H1 (cell line): ENCODE results near the gene FKBP1A. TPM values are rescaled to one million over a fixed set of nuclear protein-coding genes. Genes with fewer than 3 reads are reported as not detected.

Source experiments
- CTCF ChIA-PET: fragments of 300-600 bp; sonication (Branson Sonifier 250); formaldehyde crosslinking; loops from one replicate; lab custom pipeline; 2021; ENCODE audit not compliant: partially characterized antibody; lab: Charles Lee
- POLR2A ChIA-PET: fragments of 300-600 bp; sonication (Branson Sonifier 250); formaldehyde crosslinking; loops from one replicate; lab custom pipeline; 2021; ENCODE audit warnings: inconsistent platforms; ENCODE audit not compliant: partially characterized antibody; lab: Charles Lee
- DNase-seq, 2 experiments: peaks; one replicate each; pipeline versions ENCODE4 v3.0.0 to v3.0.0-alpha.2; 2010 to 2022; ENCODE audit warnings: low spot score in 2 of 2, low read depth in 1 of 2, mixed read lengths in 1 of 2
- FAIRE-seq: peaks from 2 replicates; lab custom pipeline; 2011; peaks lifted over from hg19 to GRCh38; lab: Jason Lieb, UNC
- H2AFZ ChIP-seq: 2 replicates; pipeline ENCODE4 v1.8.1; 2012; ENCODE audit warnings: low read length, inconsistent platforms
- H2AK5ac ChIP-seq: 2 replicates; pipeline ENCODE4 v1.6.1; 2013; ENCODE audit warnings: low read depth, low read length
- H2BK120ac ChIP-seq: replicated peaks from 2 replicates; pipeline ENCODE3; 2013; ENCODE audit warnings: low read depth, low read length, inconsistent platforms
- H2BK12ac ChIP-seq: 2 replicates; pipeline ENCODE4 v1.6.1; 2013; ENCODE audit warnings: low read depth, low read length
- H2BK15ac ChIP-seq: 2 replicates; pipeline ENCODE4 v1.6.1; 2013; ENCODE audit warnings: low read length
- H2BK20ac ChIP-seq: 2 replicates; pipeline ENCODE4 v1.6.1; 2013; ENCODE audit warnings: low read length
- H2BK5ac ChIP-seq: 2 replicates; pipeline ENCODE4 v1.6.1; 2013; ENCODE audit warnings: low read depth, low read length
- H3K14ac ChIP-seq: 2 replicates; pipeline ENCODE4 v1.6.1; 2013; ENCODE audit warnings: inconsistent platforms; ENCODE audit not compliant: insufficient read length
- H3K18ac ChIP-seq: 2 replicates; pipeline ENCODE4 v1.6.1; 2013; ENCODE audit warnings: low read length; ENCODE audit errors: extremely low read depth
- H3K23ac ChIP-seq: 2 replicates; pipeline ENCODE4 v1.6.1; 2013; ENCODE audit warnings: inconsistent platforms; ENCODE audit not compliant: insufficient read length
- H3K23me2 ChIP-seq: 2 replicates; pipeline ENCODE4 v1.6.1; 2013; ENCODE audit warnings: low read depth, low read length
- H3K27ac ChIP-seq: 2 replicates; pipeline ENCODE4 v1.6.1; 2011; ENCODE audit warnings: low read depth, low read length, inconsistent platforms
- H3K27me3 ChIP-seq, 4 experiments: replicated peaks in 1 of 4; 1 replicate in 1 of 4; 2 replicates in 3 of 4; pipeline versions ENCODE4 v1.6.1 to v1.8.1; 2011 to 2013; ENCODE audit warnings: low read length in 3 of 4, mild to moderate bottlenecking in 3 of 4, inconsistent platforms in 2 of 4, mixed read lengths in 2 of 4, moderate library complexity in 1 of 4; ENCODE audit not compliant: control insufficient read depth in 3 of 4, insufficient read depth in 3 of 4; ENCODE audit errors: extremely low read depth in 1 of 4
- H3K36me3 ChIP-seq, 4 experiments: 2 replicates each; pipeline versions ENCODE4 v1.6.1 to v1.8.1; 2011 to 2013; ENCODE audit warnings: mild to moderate bottlenecking in 4 of 4, low read length in 3 of 4, moderate library complexity in 2 of 4, control low read depth in 1 of 4, inconsistent platforms in 1 of 4; ENCODE audit not compliant: insufficient read depth in 4 of 4, control insufficient read depth in 2 of 4
- H3K4ac ChIP-seq: replicated peaks from 2 replicates; pipeline ENCODE3; 2013; ENCODE audit warnings: low read length, low read depth, mixed read lengths, inconsistent platforms; ENCODE audit not compliant: insufficient read length
- H3K4me1 ChIP-seq, 4 experiments: replicated peaks in 1 of 4; 1 replicate in 1 of 4; 2 replicates in 3 of 4; pipeline versions ENCODE4 v1.6.1 to v1.8.1; 2011 to 2013; ENCODE audit warnings: low read length in 3 of 4, inconsistent platforms in 2 of 4, mixed read lengths in 1 of 4; ENCODE audit not compliant: insufficient read depth in 4 of 4, control insufficient read depth in 3 of 4
- H3K4me2 ChIP-seq, 2 experiments: 2 replicates each; pipeline versions ENCODE4 v1.6.1 to v1.8.1; 2011 to 2013; ENCODE audit warnings: low read depth in 2 of 2, low read length in 2 of 2, control low read depth in 1 of 2, inconsistent platforms in 1 of 2, mild to moderate bottlenecking in 1 of 2; ENCODE audit not compliant: insufficient read depth in 1 of 2
- H3K4me3 ChIP-seq, 4 experiments: fragments of 200-600, 300-600 bp in 1 of 4; sonication (generic), shearing (Covaris generic), sonication (Bioruptor Twin) in 1 of 4; 2 replicates each; pipeline versions ENCODE4 v1.5.1 to v1.8.1; 2011 to 2016; ENCODE audit warnings: low read length in 4 of 4, low read depth in 3 of 4, control low read depth in 2 of 4, inconsistent platforms in 2 of 4, mild to moderate bottlenecking in 2 of 4, mixed read lengths in 1 of 4, moderate library complexity in 1 of 4; ENCODE audit not compliant: insufficient read depth in 2 of 4; ENCODE audit errors: extremely low read depth in 1 of 4
- H3K56ac ChIP-seq: replicated peaks from 2 replicates; pipeline ENCODE3; 2013; ENCODE audit warnings: low read depth, mild to moderate bottlenecking, mixed read lengths, low read length, inconsistent platforms; ENCODE audit not compliant: insufficient read length
- H3K79me1 ChIP-seq: 2 replicates; pipeline ENCODE4 v1.6.1; 2013; ENCODE audit warnings: low read depth, low read length, control low read depth
- H3K79me2 ChIP-seq, 2 experiments: 2 replicates each; pipeline versions ENCODE4 v1.6.1 to v1.8.1; 2012 to 2013; ENCODE audit warnings: low read length in 2 of 2, mild to moderate bottlenecking in 2 of 2, inconsistent platforms in 1 of 2; ENCODE audit not compliant: insufficient read depth in 2 of 2, control insufficient read depth in 1 of 2
- H3K9ac ChIP-seq, 4 experiments: replicated peaks in 1 of 4; 1 replicate in 1 of 4; 2 replicates in 3 of 4; pipeline versions ENCODE4 v1.6.1 to v1.8.1; 2011 to 2013; ENCODE audit warnings: low read depth in 3 of 4, low read length in 3 of 4, control low read depth in 2 of 4, mild to moderate bottlenecking in 2 of 4, moderate library complexity in 2 of 4, inconsistent platforms in 1 of 4; ENCODE audit errors: extremely low read depth in 1 of 4
- H3K9me3 ChIP-seq, 2 experiments: 2 replicates each; pipeline versions ENCODE4 v1.6.1 to v1.8.1; 2012 to 2013; ENCODE audit warnings: mild to moderate bottlenecking in 2 of 2, moderate library complexity in 2 of 2, control low read depth in 1 of 2, inconsistent platforms in 1 of 2, low read depth in 1 of 2, low read length in 1 of 2, mixed read lengths in 1 of 2; ENCODE audit not compliant: insufficient read depth in 2 of 2
- H4K20me1 ChIP-seq, 2 experiments: replicated peaks in 1 of 2; 2 replicates each; pipeline versions ENCODE3 to v1.8.1; 2011 to 2013; ENCODE audit warnings: inconsistent platforms in 2 of 2, low read length in 2 of 2, mild to moderate bottlenecking in 1 of 2; ENCODE audit not compliant: insufficient read depth in 2 of 2, control insufficient read depth in 1 of 2
- H4K5ac ChIP-seq: 2 replicates; pipeline ENCODE4 v1.6.1; 2013; ENCODE audit warnings: low read length, low read depth, mixed read lengths, inconsistent platforms; ENCODE audit not compliant: insufficient read length
- H4K8ac ChIP-seq: 2 replicates; pipeline ENCODE4 v1.8.0; 2013; ENCODE audit warnings: mild to moderate bottlenecking, moderate library complexity, low read length, inconsistent platforms; ENCODE audit not compliant: insufficient read depth; ENCODE audit errors: extremely low read depth
- H4K91ac ChIP-seq: replicated peaks from 2 replicates; pipeline ENCODE3; 2013; ENCODE audit warnings: low read length, mixed read lengths, inconsistent platforms; ENCODE audit not compliant: insufficient read length
- EZH2 ChIP-seq: fragments of 200-600 bp; sonication (generic); IDR thresholded peaks from 2 replicates; pipeline ENCODE4 v1.7.1; 2012; ENCODE audit warnings: low read depth, mild to moderate bottlenecking, moderate library complexity, low read length, inconsistent platforms; ENCODE audit not compliant: severe bottlenecking
- MAFK ChIP-seq: IDR thresholded peaks from 2 replicates; pipeline ENCODE4 v1.6.1; 2012; ENCODE audit warnings: low read depth, mild to moderate bottlenecking, improper control_type of control experiment, low read length
- POU5F1 ChIP-seq: IDR thresholded peaks from 2 replicates; pipeline ENCODE4 v1.6.1; 2011; ENCODE audit warnings: low read depth, mild to moderate bottlenecking, low read length, moderate library complexity
- SIN3A ChIP-seq, 2 experiments: IDR thresholded peaks in 1 of 2; conservative IDR thresholded peaks in 1 of 2; 2 replicates each; pipeline ENCODE4 v1.6.1; 2011 to 2012; ENCODE audit warnings: low read length in 2 of 2, improper control_type of control experiment in 1 of 2, low read depth in 1 of 2, mild to moderate bottlenecking in 1 of 2
- SP1 ChIP-seq: IDR thresholded peaks from 2 replicates; pipeline ENCODE4 v1.6.1; 2011; ENCODE audit warnings: low read depth, low read length
- SP4 ChIP-seq: IDR thresholded peaks from 2 replicates; pipeline ENCODE4 v1.6.1; 2012; ENCODE audit warnings: low read length, inconsistent platforms
- WGBS, 2 experiments: shearing (Covaris generic) in 1 of 2; methylation state at CpG; one replicate each; pipeline versions ENCODE4 v1.1.6 to v1.1.7; 2013 to 2015; ENCODE audit warnings: low lambda C conversion rate in 2 of 2, mixed read lengths in 2 of 2, inconsistent platforms in 1 of 2, low coverage in 1 of 2, missing lambda C conversion rate in 1 of 2; ENCODE audit not compliant: insufficient replicate concordance in 2 of 2, insufficient coverage in 1 of 2, insufficient read length in 1 of 2; ENCODE audit errors: extremely low coverage in 1 of 2, missing lambda C conversion rate in 1 of 2; 5-methylcytosine and 5-hydroxymethylcytosine counted together
- polyA plus RNA-seq, 7 experiments: library from polyadenylated mRNA; depleted of rRNA in 3 of 7; stranded (reverse) in 5 of 7; unstranded in 2 of 7; fragments of >200 nt in 5 of 7; fragments of 200-250 nt in 2 of 7; gene quantifications; 1 replicate in 5 of 7; 2 replicates in 1 of 7; 4 replicates in 1 of 7; pipeline versions ENCODE4 v1.2.1 to v1.2.3, GENCODE V29; 2011 to 2013; ENCODE audit warnings: missing spikeins in 2 of 7, mixed read lengths in 2 of 7
- total RNA-seq: library from RNA; stranded (reverse); fragmentation: NEBNext Ultra II Directional; extraction: Animal tissue kit (Norgen Biotek cat#: 25700); gene quantifications from 2 replicates; pipeline ENCODE4 v1.2.1, GENCODE V29; 2021
- TF ChIP-seq, protein P1 (sequence below): IDR thresholded peaks from 2 replicates; pipeline ENCODE4 v1.6.1; 2011; ENCODE audit warnings: low read depth, mild to moderate bottlenecking, low read length; ENCODE audit not compliant: insufficient read depth

FKBP1A gene
- total and polyA plus RNA-seq, 2 of the 8 experiments (the other 6 are each of a cell fraction or from before 2014, with no cell fraction given): 250 to 685 TPM

DNA sequence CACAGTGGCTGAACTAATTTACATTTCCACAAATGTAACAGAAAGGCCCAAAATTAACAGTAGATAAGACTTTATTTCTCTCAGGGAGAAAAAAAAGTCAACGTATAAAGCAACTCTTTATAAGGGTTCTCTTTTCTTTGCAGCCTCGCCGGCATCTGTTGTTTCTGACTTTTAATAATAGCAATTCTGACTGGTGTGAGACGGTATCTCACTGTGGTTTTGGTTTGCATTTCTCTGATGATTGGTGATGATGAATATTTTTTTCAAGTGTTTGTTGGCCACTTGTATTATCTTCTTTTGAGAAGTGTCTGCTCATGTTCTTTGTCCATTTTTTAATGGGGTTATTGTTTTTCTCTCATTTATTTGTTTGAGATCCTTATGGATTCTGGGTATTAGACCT lies 27.2 kb upstream of the FKBP1A start:
- ChIA-PET CTCF (interaction anchor here (1.5 to 9.0 kb wide), 2 partner anchors 17 to 38 kb away, joined by 3 to 139 read pairs; no protein-coding TSS in a partner anchor), POLR2A (interaction anchor here (1.1 kb wide), 1 partner anchor 11 kb away, joined by 3 read pairs; no protein-coding TSS in a partner anchor)
- Histone ChIP-seq H2BK5ac (no peak overlapping the region), H3K4me2 (no peak overlapping the region), H3K4me3 (no peak overlapping the region), H3K79me1 (no peaks in the 10 kb centered on the region), H3K9ac (no peak overlapping the region), H3K79me2 (no peaks in the 10 kb centered on the region), H3K23me2 (no peaks in the 10 kb centered on the region), H3K36me3 (no peaks in the 10 kb centered on the region), H3K4me1 (peaks cover 0 to 3% (median 2%) of the 10 kb centered on the region in 4 experiments; a peak in 6 of 7 replicates), H2BK12ac (no peak overlapping the region), H4K20me1 (no peaks in the 10 kb centered on the region), H4K5ac (no peak overlapping the region), H3K56ac (no peak overlapping the region), H4K91ac (no peak overlapping the region), H2AK5ac (no peak overlapping the region), H3K18ac (no peak overlapping the region), H3K4ac (no peak overlapping the region), H3K27me3 (0 out of 7 replicates have a peak, but pooled peaks cover 0 to 3% (median 0%) of the 10 kb centered on the region in 4 experiments), H4K8ac (no peak overlapping the region)
- DNase-seq (no peak), FAIRE-seq (no peak)
- 93% methylated on average over 4 of the region's 4 CpGs; no CpG with 5 or more reads in 1 of the 2 experiments for WGBS, 2 experiments
- no peak for TF ChIP-seq EZH2
- no peak for TF ChIP-seq POU5F1
- no peak for TF ChIP-seq SIN3A (conservative IDR thresholded peaks at IDR 0.05 in 1 of 2, IDR thresholded peaks at IDR 0.05 in 1 of 2; ENCODE audit: low read depth in 1 of 2, low read length in 2 of 2)
- TF ChIP-seq SP4: no peak
- TF ChIP-seq, protein P1, sequence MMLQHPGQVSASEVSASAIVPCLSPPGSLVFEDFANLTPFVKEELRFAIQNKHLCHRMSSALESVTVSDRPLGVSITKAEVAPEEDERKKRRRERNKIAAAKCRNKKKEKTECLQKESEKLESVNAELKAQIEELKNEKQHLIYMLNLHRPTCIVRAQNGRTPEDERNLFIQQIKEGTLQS: no peak
- no peak for TF ChIP-seq SP1
- no peak for TF ChIP-seq MAFK
- TF ChIP-seq, all 59 proteins: peak for 0
- H3K27ac ChIP-seq: no peak overlapping the region
- no peak overlapping the region for H3K14ac ChIP-seq
- H2AFZ ChIP-seq: no peak overlapping the region
- no peak overlapping the region for H2BK15ac ChIP-seq
- H3K9me3 ChIP-seq: peaks cover 4 to 8% of the 10 kb centered on the region in 2 experiments; a peak in 3 of 4 replicates
- no peak overlapping the region for H2BK120ac ChIP-seq
- no peak overlapping the region for H2BK20ac ChIP-seq
- no peak overlapping the region for H3K23ac ChIP-seq
